Dendritic cell treated with granulocyte-macrophage colony-stimulating factor and Interleukin-4, amounts not matched to agents 40 ng/mL and 50 ng/mL, for 4 days (primary cell): ENCODE data around the gene KREMEN2.
"Not testable (repeated sequence)": the region's sequence is repeated elsewhere in the genome, so short reads cannot be mapped to it uniquely, and the experiment has no call there.

Experiments
- H3K27ac Mint-ChIP-seq: one replicate; pipeline ENCODE4 v1.8.0; 2022; ENCODE audit warnings: mild to moderate bottlenecking, mixed read lengths
- H3K27me3 Mint-ChIP-seq: one replicate; pipeline ENCODE4 v1.8.0; 2022; ENCODE audit warnings: mild to moderate bottlenecking, mixed read lengths
- H3K36me3 Mint-ChIP-seq: one replicate; pipeline ENCODE4 v1.8.0; 2022; ENCODE audit warnings: low read depth, mixed read lengths
- H3K4me1 Mint-ChIP-seq: one replicate; pipeline ENCODE4 v1.8.0; 2022; ENCODE audit warnings: low read depth, mixed read lengths
- H3K4me3 Mint-ChIP-seq: one replicate; pipeline ENCODE4 v1.8.0; 2022; ENCODE audit warnings: mild to moderate bottlenecking, moderate library complexity, mixed read lengths
- H3K9me3 Mint-ChIP-seq: one replicate; pipeline ENCODE4 v1.8.0; 2022; ENCODE audit warnings: mixed read lengths
- intact Hi-C: fragments of 100-400 bp; cut with micrococcal nuclease; formaldehyde crosslinking; loops from one replicate; pipeline ENCODE4 v1.15.0; 2022

The KREMEN2 gene, protein sequence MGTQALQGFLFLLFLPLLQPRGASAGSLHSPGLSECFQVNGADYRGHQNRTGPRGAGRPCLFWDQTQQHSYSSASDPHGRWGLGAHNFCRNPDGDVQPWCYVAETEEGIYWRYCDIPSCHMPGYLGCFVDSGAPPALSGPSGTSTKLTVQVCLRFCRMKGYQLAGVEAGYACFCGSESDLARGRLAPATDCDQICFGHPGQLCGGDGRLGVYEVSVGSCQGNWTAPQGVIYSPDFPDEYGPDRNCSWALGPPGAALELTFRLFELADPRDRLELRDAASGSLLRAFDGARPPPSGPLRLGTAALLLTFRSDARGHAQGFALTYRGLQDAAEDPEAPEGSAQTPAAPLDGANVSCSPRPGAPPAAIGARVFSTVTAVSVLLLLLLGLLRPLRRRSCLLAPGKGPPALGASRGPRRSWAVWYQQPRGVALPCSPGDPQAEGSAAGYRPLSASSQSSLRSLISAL

DNA sequence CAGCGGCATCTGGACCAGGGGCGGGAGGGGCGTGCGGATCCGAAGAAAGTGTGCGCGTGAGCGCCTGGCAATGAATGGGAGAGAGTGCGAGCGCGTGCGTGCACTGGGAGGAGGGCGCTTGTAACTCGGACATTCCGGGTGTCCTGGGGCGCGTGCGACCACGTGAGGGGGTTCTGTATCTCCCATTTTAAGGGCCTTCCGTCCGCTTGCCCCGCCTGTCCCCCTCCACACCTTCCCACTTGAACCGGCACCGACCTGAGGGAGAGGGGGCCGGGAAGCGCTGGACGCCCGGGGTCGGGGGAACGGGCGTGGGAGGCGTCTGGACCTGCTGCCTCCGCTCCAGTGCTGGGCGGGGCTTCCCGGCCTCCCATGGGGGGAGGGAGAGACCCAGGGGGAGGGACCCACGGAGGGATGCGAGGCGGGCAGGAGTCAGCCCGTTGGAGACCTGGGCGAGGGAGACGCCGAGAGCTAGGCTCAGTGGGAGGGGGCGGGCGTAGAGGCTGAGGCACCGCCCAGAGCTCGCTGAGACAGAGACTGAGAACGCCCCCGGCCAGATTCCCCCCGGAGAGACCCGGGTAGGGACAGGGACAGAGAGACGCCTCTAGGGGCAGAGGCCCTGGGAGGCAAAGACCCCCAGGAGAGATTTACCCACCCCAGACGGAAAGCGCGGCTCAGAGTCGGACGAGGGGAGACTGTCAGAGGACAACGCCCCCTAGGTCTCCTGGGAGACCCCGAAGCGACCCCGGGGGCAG lies at the start of gene KREMEN2:
Gene KREMEN2, plus strand, starts transcription at position 553 of the 752 bp plus-strand sequence. CDS start 246 bp downstream, outside the sequence.
- Mint-ChIP-seq H3K4me1 (peaks cover 46% of the 10 kb centered on the region), H3K27ac (no peak within 1 kb of the TSS), H3K36me3 (peaks cover 6% of the 10 kb centered on the region), H3K4me3 (peak within 1 kb of the TSS; percentile 57), H3K9me3 (no peaks in the 10 kb centered on the region), H3K27me3 (peaks cover 86% of the 10 kb centered on the region)
- intact Hi-C loops, result no loop called here

DNA sequence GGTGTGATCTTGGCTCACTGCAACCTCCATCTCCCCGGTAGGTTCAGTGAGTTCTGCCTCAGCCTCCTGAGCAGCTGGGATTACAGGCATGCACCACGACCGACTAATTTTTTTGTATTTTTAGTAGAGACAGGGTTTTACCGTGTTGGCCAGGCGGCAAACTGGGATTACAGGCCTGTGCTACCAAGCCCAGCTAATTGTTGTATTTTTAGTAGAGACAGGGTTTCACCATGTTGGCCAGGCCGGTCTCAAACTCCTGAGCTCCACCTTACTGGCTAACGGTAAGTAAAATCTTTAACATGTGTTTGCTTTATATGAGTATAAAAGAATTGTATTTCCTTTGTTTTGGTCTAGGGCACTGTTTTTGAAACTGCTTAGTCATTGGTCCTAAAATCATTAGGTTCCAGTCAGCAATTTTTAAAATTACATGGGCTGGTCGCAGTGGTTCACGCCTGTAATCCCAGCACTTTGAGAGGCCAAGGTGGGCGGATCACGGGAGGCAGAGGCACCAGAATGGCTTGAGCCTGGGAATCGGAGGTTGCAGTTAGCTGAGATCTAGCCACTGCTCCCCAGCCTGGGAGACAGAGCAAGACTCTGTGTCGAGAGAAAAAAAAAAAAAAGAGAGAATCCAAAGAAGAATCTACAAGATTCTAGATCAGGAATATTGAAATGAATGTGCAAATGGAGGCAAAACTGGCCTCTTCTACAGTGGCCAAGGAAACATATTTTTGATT lies 48.7 kb upstream of the KREMEN2 start:
- Mint-ChIP-seq H3K4me3 (peak overlapping the region; percentile 30), H3K36me3 (peaks cover 62% of the 10 kb centered on the region), H3K27ac (peak overlapping the region; percentile 86), H3K9me3 (no peaks in the 10 kb centered on the region), H3K4me1 (peaks cover 44% of the 10 kb centered on the region), H3K27me3 (no peaks in the 10 kb centered on the region)
- intact Hi-C loops, result loop anchor here (10.0 kb wide), 1 partner anchor 161 kb away; the partner anchor contains the start of gene SRRM2

DNA sequence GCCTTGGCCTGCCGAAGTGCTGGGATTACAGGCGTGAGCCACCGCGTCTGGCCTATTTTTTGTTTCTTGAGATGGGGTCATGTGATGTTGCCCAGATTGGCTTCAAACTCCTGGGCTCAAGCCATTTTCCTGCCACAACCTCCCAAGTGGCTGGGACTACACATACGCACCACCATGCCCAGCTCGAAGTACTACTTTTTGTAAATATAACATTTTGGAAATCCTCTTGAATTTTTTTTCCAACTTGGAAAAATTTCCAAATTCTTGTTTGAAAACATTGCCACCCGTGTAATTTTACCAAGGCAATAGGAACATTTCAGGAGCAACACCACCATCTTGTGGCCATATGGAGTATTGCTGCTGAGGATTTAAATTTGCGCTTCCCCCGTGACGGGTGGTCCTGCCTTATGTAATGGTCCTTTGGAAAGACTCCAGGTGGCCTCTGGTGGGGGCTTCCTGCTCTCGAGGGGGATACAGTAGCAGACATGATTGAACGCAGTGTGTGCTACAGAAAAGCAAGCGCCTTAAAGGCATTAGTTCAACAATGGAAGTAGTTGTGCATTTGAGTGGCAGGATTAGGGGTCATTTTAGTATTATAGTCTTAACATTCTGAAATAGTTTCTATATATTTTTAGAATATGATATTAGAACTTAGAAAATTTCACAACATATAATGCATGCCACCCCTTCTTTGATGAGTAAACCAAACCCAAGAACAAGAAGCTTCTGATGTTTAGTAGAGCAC lies 44.4 kb upstream of the KREMEN2 start:
- no peaks in the 10 kb centered on the region for H3K27me3 Mint-ChIP-seq
- H3K27ac Mint-ChIP-seq, result peak overlapping the region; percentile 34
- H3K4me1 Mint-ChIP-seq, result peaks cover 25% of the 10 kb centered on the region
- peaks cover 69% of the 10 kb centered on the region for H3K36me3 Mint-ChIP-seq
- no peak overlapping the region for H3K4me3 Mint-ChIP-seq
- no peaks in the 10 kb centered on the region for H3K9me3 Mint-ChIP-seq
- intact Hi-C loops, result loop anchor here (1.0 to 10.0 kb wide), 4 partner anchors 15 to 165 kb away; partner anchors contain the start of gene SRRM2

DNA sequence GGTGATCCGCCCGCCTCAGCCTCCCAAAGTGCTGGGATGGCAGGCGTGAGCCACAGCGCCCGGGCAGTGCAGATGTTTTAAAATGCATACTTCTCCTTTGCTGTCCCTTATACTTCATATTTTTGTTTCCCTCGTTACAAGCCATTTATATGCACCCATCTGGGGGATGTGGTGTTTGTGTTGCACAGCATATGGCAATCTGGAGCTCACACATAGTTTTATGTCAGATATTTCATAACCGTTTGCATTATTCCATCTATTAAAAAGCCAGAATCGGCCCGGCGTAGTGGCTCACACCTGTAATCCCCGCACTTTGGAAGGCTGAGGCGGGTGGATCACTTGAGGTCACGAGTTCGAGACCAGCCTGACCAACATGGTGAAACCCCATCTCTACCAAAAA lies 40.6 kb upstream of the KREMEN2 start:
- H3K36me3 Mint-ChIP-seq, result peaks cover 54% of the 10 kb centered on the region
- intact Hi-C loops, result no loop called here
- no peaks in the 10 kb centered on the region for H3K27me3 Mint-ChIP-seq
- no peaks in the 10 kb centered on the region for H3K9me3 Mint-ChIP-seq
- no peak overlapping the region for H3K4me3 Mint-ChIP-seq
- no peak overlapping the region for H3K27ac Mint-ChIP-seq
- H3K4me1 Mint-ChIP-seq, result peaks cover 21% of the 10 kb centered on the region

- intact Hi-C loops, result no loop called here
- Mint-ChIP-seq H3K4me1 (peaks cover 8% of the 10 kb centered on the region), H3K27me3 (no peaks in the 10 kb centered on the region)
Measured at GRCh38 chr16:2924901-2925755, 38.9 kb upstream of the KREMEN2 start.

DNA sequence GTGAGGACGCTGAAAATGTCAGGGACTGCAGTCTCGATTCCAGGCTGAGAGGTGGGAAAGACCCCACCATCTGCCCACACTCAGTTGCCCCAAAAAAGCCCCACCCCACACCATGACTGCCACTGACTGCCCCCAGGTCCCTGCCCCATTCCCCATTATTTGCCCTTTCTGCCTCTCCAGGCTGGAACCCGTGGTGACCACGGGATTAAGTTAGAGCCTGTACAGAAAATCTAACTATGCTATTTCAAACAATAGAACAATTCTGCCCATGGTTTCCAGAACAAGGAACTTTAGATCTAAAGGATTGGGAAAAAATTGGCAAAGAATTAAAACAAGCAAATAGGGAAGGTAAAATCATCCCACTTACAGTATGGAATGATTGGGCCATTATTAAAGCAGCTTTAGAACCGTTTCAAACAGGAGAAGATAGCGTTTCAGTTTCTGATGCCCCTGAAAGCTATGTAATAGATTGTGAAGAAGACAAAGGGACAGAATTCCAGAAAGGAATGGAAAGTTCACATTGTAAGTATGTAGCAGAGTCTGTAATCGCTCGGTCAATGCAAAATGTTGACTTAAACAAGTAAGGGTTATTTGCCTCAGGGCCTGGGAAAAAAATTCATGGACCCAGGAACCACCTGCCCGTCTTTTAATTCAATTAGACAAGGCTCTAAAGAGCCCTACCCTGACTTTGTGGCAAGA lies 38.0 kb upstream of the KREMEN2 start:
- peaks cover 63% of the 10 kb centered on the region for H3K36me3 Mint-ChIP-seq
- H3K27ac Mint-ChIP-seq, result no peak overlapping the region
- peaks cover 8% of the 10 kb centered on the region for H3K4me1 Mint-ChIP-seq
- no peak overlapping the region for H3K4me3 Mint-ChIP-seq
- no peaks in the 10 kb centered on the region for H3K9me3 Mint-ChIP-seq
- intact Hi-C loops, result no loop called here
- no peaks in the 10 kb centered on the region for H3K27me3 Mint-ChIP-seq

More at GRCh38 chr16:2924901-2925755, 38.9 kb upstream of the KREMEN2 start:
- Mint-ChIP-seq H3K36me3 (peaks cover 55% of the 10 kb centered on the region), H3K4me3 (no peak overlapping the region), H3K27ac (no peak overlapping the region), H3K9me3 (no peaks in the 10 kb centered on the region)

DNA sequence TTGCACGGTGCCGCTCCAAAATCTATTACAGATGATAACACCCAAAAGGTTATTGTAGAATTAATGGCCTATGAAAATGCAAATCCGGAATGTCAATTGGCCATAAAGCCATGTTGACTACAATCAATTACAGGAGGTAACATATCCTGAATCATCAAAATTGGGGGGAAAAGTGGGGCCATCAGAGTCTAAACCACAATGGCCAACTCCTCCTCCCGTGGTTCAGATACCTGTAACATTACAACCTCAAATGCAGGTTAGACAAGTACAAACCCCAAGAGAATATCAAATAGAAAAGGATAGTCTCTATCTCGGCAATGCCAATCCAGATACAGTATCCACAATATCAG lies 37.5 kb upstream of the KREMEN2 start:
- H3K4me1 Mint-ChIP-seq, result peaks cover 8% of the 10 kb centered on the region
- H3K27me3 Mint-ChIP-seq, result no peaks in the 10 kb centered on the region
- H3K36me3 Mint-ChIP-seq, result peaks cover 66% of the 10 kb centered on the region
- no peak overlapping the region for H3K4me3 Mint-ChIP-seq
- H3K9me3 Mint-ChIP-seq, result no peaks in the 10 kb centered on the region
- no peak overlapping the region for H3K27ac Mint-ChIP-seq
- intact Hi-C loops, result no loop called here

DNA sequence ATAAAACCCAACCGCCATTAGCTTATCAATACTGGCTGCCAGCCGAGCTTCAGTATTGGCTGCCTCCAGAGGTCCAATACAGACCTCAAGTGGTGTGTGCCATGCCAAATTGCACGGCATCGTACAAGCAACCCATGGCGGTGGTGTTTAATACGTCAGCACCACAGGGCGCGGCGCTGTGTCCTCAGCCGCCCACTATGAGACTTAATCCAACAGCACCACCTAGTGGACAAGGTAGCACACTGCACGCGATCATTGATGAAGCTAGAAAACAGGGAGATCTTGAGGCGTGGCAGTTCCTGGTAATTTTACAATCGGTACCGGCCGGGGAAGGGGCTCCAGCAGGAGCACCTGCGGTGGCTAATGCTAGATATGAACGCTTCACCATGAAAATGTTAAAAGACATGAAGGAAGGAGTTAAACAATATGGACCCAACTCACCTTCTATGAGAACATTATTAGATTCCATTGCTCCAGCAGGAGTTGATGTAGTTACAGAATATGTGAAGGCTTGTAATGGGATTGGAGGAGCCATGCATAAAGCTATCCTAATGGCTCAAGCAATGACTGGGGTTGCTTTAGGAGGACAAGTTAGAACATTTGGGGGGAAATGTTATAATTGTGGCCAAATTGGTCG lies 36.9 kb upstream of the KREMEN2 start:
- Mint-ChIP-seq H3K4me3 (no peak overlapping the region), H3K36me3 (peaks cover 66% of the 10 kb centered on the region), H3K27ac (no peak overlapping the region), H3K27me3 (no peaks in the 10 kb centered on the region), H3K4me1 (peaks cover 8% of the 10 kb centered on the region), H3K9me3 (no peaks in the 10 kb centered on the region)
- intact Hi-C loops, result no loop called here

DNA sequence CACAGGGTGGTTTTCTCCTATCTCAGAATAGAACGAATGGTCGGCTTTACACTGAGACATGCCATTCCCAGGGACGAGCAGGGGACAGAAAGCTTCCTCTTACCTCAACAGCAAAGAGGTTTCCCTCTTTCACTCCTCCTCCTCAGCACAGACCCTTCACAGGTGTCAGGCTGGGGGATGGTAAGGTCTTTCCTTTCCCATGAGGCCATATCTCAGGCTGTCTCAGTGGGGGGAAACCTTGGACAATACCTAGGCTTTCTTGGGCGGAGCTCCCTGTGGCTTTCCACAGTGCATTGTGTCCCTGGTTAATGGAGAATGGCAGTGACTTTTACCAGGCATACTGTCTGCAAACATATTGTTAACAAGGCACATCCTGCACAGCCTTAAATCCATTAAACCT lies 35.9 kb upstream of the KREMEN2 start:
- peaks cover 66% of the 10 kb centered on the region for H3K36me3 Mint-ChIP-seq
- H3K4me1 Mint-ChIP-seq, intact Hi-C loops, H3K27me3 Mint-ChIP-seq, H3K4me3 Mint-ChIP-seq, H3K27ac Mint-ChIP-seq, H3K9me3 Mint-ChIP-seq: not testable (repeated sequence)

- H3K4me1 Mint-ChIP-seq, result peaks cover 8% of the 10 kb centered on the region
Measured at GRCh38 chr16:2928796-2929195, 35.3 kb upstream of the KREMEN2 start.

DNA sequence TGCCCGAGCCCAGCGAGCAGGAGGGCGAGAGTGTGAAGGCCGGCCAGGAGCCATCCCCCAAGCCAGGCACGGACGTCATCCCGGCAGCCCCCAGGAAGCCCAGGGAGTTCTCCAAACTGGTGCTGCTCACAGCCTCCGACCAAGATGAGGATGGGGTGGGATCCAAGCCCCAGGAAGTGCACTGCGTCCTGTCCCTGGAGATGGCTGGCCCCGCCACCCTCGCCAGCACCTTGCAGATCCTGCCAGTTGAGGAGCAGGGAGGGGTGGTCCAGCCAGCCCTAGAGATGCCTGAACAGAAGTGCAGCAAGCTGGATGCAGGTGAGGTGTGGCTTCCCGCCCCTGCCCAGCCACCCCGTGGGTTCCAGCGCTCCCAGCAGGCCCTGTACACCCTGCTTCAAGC lies 34.4 kb upstream of the KREMEN2 start:
- Mint-ChIP-seq H3K27me3 (no peaks in the 10 kb centered on the region), H3K4me3 (no peak overlapping the region), H3K9me3 (no peaks in the 10 kb centered on the region), H3K36me3 (peaks cover 67% of the 10 kb centered on the region), H3K27ac (no peak overlapping the region), H3K4me1 (peaks cover 8% of the 10 kb centered on the region)
- intact Hi-C loops, result no loop called here

More at GRCh38 chr16:2928796-2929195, 35.3 kb upstream of the KREMEN2 start:
- H3K9me3 Mint-ChIP-seq, result no peaks in the 10 kb centered on the region
- no peak overlapping the region for H3K27ac Mint-ChIP-seq
- intact Hi-C loops, result no loop called here
- H3K4me3 Mint-ChIP-seq, result no peak overlapping the region
- H3K36me3 Mint-ChIP-seq, result peaks cover 66% of the 10 kb centered on the region
- no peaks in the 10 kb centered on the region for H3K27me3 Mint-ChIP-seq

GRCh38 chr16:2930236-2930635 lies 33.8 kb upstream of the KREMEN2 start:
- H3K27ac Mint-ChIP-seq, result no peak overlapping the region
- peaks cover 67% of the 10 kb centered on the region for H3K36me3 Mint-ChIP-seq
- H3K4me3 Mint-ChIP-seq, result no peak overlapping the region
- H3K9me3 Mint-ChIP-seq, result no peaks in the 10 kb centered on the region
- no peaks in the 10 kb centered on the region for H3K27me3 Mint-ChIP-seq
- H3K4me1 Mint-ChIP-seq, result peaks cover 8% of the 10 kb centered on the region
- intact Hi-C loops, result no loop called here
